Epidermal melanocyte (primary cell): ENCODE data around the gene OR8G5.

Source experiments
- DNase-seq: peaks from one replicate; pipeline ENCODE4 v3.0.0; 2011; ENCODE audit warnings: low spot score; ENCODE audit not compliant: insufficient read length

OR8G5 gene

DNA sequence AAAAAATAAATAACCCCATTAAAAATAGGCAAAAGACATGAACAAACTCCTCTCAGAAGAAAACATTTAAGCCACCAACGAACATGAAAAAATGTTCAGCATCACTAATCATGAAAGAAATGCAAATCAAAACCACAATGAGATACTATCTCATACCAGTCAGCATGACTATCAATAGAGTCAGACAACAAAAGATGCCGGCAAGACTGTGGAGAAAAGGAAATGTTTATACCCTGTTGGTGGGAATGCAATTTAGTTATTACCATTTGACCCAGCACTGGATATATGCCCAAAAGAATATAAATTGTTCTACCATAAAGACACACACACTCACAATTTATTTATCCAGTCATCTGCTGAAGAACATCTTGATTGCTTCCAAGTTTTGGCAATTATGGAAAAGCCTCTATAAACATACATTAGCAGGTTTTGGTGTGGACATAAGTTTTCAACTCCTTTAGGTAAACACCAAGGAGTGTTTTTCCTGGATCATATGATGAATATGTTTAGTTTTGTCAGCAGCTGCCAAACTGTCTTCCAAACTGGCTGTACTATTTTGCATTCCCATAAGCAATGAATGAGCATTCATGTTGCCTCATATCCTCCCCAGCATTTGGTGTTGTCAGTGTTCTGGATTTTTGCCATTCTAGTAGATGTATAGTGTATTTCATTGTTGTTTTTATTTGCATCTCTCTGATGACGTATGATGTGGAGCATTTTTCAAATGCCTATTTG, 29.6 kb downstream of the OR8G5 start:
- DNase-seq, result no peak

DNA sequence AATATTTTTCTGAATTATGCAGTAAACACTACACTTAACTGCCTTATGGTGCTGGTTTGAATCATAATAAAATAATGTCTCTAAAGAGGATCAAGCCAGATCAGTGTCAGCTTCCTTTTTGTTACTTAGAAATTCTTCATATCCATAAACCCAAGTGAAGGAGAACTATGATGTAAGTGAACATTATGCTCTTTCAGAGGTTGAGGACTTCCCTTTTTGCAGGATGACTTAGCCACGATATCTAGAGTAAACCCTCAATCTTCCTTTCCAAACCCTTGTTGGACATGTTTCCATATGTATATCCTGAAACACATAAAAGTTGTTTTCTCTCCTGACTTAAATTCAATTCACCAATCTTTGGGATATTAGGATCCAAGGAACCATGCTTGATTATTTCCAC, 38.5 kb downstream of the OR8G5 start:
- no peak for DNase-seq

DNA sequence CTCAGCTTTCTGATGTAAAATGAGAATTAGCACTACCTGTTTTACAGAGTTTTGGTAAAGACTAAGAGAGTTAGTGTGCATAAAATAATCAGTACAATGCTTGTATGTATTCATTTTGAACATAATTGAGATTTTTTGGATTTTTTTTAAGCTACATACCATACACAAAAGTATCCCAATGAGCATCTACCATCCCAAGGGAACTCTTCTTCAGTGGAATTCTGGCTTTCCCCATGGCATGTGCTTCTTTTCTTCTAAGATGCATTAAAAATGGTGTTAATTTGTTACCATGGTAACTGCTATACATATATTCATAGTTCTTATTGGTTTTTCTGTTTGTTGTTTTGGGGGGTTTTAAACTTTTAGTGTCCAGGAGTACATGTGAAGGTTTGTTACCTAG, 39.8 kb downstream of the OR8G5 start:
- DNase-seq, result no peak

- DNase-seq, result no peak
These were observed 41.7 kb downstream of the OR8G5 start for GRCh38 chr11:124297921-124298320.

GRCh38 chr11:124301548-124301947, 45.4 kb downstream of the OR8G5 start:
- DNase-seq, result no peak

DNA sequence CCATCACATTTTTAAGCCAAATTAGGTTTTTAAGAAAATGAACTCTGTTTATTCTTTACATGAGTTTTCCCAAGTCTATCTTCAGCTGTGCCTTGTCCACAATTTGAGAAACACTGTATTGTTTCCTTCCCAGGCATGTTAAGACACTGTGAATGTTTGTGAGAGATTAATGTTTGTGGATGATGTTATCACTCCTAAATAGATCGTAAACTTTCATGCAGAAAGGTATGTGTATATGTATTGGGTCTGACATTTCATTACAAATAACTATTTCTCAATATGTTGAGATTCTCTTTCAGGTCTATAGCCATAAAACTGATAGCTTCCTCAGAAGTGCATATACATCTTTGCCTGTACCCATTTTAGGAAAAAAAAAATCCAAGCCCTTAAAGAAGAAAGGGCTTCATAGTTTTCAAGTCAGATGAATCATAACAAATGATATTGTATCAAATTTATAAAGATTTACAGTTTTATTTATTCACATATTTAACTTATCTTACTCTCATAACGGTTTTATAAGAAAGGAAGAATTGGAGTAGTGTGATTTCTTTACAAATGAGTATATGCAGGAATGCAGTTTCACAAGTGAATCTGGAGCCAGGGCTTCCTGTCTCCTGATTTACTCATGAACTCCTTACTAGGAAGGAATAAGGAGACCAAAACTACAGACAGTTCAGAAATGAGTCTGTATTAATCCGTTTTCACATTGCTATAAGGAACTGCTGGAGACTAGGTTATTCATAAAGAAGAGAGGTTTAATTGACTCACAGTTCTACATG, 46.4 kb downstream of the OR8G5 start:
- DNase-seq, result no peak

DNA sequence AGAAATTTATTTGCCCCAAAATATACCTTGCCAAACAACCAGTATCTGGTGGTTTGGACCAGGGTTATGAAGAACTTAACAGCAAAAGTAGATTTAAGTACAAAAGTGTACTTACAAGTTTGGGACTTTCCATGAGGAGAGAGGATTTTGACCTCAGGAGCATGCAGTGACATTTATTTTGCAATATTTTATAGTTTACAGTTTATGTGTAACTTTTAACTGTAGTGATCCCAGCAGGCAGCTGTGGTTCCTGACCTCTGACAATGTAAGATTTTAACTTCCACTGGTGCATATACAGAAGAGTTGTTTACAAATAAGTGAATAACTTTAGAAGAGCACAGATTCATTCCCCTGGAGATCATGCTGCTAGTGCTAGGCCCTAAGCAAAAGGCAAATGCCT, 50.9 kb downstream of the OR8G5 start:
- DNase-seq, result no peak

DNA sequence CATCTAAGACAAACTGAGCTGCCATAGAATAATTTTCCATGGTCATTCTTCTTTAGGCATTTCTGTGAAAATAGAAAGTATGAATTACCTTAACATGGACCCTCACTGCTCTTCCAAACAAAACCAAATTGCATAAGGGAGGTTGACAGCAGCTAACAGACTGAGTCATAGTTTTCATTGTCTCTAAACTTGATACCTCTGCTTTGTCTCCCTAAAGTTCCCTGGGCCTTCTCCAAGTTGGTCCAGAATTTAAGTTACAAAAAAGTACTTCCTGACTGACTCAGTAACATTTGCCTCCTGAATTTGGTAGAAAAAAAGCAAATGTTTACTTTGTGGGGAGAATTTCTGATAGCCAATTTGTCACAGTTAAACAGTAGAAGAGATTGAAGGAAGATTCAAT, 54.5 kb downstream of the OR8G5 start:
- DNase-seq, result no peak

DNA sequence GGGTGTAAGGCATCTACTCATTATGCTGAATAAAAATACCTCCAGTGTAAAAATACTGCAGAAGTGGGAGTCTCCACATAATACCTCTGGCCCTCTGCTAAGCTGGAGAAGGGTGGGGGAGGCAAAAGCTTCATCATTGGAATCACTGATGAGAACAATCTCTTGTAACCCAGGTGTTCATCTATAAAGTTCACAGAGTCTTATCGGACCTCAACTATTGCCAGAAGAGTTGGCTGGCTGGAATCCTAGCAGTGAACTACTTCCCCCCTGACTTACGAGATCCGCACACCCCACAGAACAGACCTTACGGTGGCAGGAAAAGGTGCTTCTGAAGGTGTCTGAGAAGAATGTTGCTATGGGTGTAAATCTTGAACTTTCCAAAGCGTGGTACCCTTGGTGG, 55.1 kb downstream of the OR8G5 start:
- no peak for DNase-seq

DNA sequence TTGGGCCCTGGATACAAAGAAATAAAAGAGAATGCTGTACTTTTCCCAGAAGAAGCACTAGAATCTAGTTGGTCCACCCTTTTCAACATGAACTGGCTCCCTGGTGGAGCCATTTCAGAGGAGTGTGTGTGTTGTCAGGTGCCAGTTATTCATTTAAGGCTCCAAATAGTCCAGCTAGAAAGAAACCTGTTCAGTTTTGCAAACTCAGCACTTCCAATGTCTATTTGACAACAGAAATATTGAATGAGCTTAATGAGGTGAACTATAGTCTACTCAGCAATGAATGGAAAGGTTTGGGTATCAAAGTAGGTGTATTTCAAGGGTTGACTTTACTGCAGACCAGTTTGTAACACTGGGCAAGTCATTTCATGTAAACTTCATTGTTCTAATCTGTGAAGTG, 55.5 kb downstream of the OR8G5 start:
- no peak for DNase-seq

- no peak for DNase-seq
These were observed 57.0 kb downstream of the OR8G5 start for GRCh38 chr11:124313131-124313530.

DNA sequence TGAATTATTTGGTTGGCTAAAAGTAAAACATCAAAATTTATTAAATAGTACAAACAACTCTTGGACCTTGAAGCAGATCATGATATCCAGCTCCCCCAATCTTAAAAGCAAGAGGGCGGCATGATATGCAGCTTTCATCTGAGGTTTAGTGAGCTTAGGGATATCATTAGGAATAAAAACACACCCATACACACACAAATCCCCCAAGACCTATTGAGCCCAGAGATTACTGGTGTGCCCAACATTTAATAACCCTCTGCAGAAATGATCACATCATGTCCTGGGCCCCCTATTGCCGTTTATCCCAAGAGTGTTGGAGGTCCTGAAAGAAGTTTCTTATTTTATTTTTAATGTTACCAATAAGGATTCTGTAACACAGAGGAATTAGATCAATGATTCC, 57.7 kb downstream of the OR8G5 start, which contains the start of gene OR8D1:
Gene OR8D1, minus strand, starts transcription at position 101 of the 400 bp plus-strand sequence. CDS start 3,183 bp downstream, outside the sequence.
- DNase-seq, result no peak

DNA sequence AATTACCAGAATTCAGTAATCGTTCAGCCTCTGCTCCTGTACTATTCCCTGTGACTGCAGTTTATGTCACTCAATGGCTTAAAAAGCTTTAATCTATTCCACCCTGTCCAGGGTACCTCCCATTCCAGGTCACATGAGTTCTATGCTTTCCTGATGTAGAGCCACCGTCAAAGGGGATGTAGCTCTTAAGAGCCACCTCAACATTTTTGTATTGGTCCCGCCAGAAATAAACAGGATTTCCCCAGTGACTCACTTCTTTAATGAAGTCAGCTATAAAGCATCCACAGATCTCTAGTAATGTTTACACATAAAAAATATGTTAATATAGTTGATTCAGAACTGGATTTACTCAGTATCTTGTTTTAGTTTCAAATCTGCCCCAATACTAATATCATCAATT, 58.9 kb downstream of the OR8G5 start:
- no peak for DNase-seq
